RWPE2 (cell line): ENCODE measurements around the gene NDEL1.

ENCODE experiments used
- ATAC-seq: fragments of 200-7000 bp; cut with Tn5 transposase; 3 replicates; pipeline ENCODE4 v1.9.1; 2021; ENCODE audit warnings: low read depth
- DNase-seq: peaks from one replicate; pipeline ENCODE4 v3.0.0-alpha.2; 2020; ENCODE audit warnings: low spot score
- H3K27ac ChIP-seq: fragments of 450-650 bp; 2 replicates; pipeline ENCODE4 v1.5.1; 2017; ENCODE audit warnings: mild to moderate bottlenecking; ENCODE audit not compliant: poor library complexity, severe bottlenecking
- H3K27me3 ChIP-seq: fragments of 250-450 bp; sonication (Bioruptor Pico); 2 replicates; pipeline ENCODE4 v1.5.1; 2021; ENCODE audit warnings: mild to moderate bottlenecking, moderate library complexity; ENCODE audit not compliant: insufficient read depth, poor library complexity, severe bottlenecking
- H3K36me3 ChIP-seq: fragments of 250-450 bp; sonication (Bioruptor Pico); 2 replicates; pipeline ENCODE4 v1.5.1; 2020; ENCODE audit warnings: low read depth, mild to moderate bottlenecking, moderate library complexity
- H3K4me1 ChIP-seq: fragments of 250-450 bp; sonication (Bioruptor Pico); 2 replicates; pipeline ENCODE4 v1.5.1; 2021; ENCODE audit warnings: mild to moderate bottlenecking, moderate library complexity; ENCODE audit not compliant: insufficient read depth, poor library complexity, severe bottlenecking
- H3K4me3 ChIP-seq: fragments of 250-450 bp; sonication (Bioruptor Pico); 2 replicates; pipeline ENCODE4 v1.5.1; 2021; ENCODE audit warnings: mild to moderate bottlenecking, moderate library complexity; ENCODE audit not compliant: severe bottlenecking
- H3K9me3 ChIP-seq: fragments of 250-450 bp; sonication (Bioruptor Pico); 2 replicates; pipeline ENCODE4 v1.5.1; 2021; ENCODE audit warnings: mild to moderate bottlenecking, moderate library complexity; ENCODE audit not compliant: severe bottlenecking
- CTCF ChIP-seq: fragments of 450-650 bp; IDR thresholded peaks from one replicate; pipeline ENCODE4 v1.5.1; 2017; ENCODE audit warnings: mild to moderate bottlenecking, moderate library complexity; ENCODE audit not compliant: poor library complexity, severe bottlenecking

Gene NDEL1

GRCh38 chr17:8490256-8491023 is 54.8 kb downstream of the NDEL1 start:
- no peak overlapping the region for H3K27ac ChIP-seq
- TF ChIP-seq CTCF = no peak
- H3K27me3 ChIP-seq = no peaks in the 10 kb centered on the region
- H3K9me3 ChIP-seq = no peaks in the 10 kb centered on the region
- peaks cover 85% of the 10 kb centered on the region for H3K36me3 ChIP-seq
- DNase-seq = no peak
- H3K4me1 ChIP-seq = no peaks in the 10 kb centered on the region
- no peak for ATAC-seq
- no peak overlapping the region for H3K4me3 ChIP-seq

GRCh38 chr17:8492121-8492520 is 56.4 kb downstream of the NDEL1 start:
- H3K27me3 ChIP-seq = no peaks in the 10 kb centered on the region
- ATAC-seq (no peak), DNase-seq (no peak)
- peaks cover 78% of the 10 kb centered on the region for H3K36me3 ChIP-seq
- no peaks in the 10 kb centered on the region for H3K4me1 ChIP-seq
- no peak overlapping the region for H3K27ac ChIP-seq
- no peak for TF ChIP-seq CTCF
- no peak overlapping the region for H3K4me3 ChIP-seq
- no peaks in the 10 kb centered on the region for H3K9me3 ChIP-seq

GRCh38 chr17:8494021-8494420 is 58.3 kb downstream of the NDEL1 start:
- H3K36me3 ChIP-seq = peaks cover 75% of the 10 kb centered on the region
- no peaks in the 10 kb centered on the region for H3K4me1 ChIP-seq
- DNase-seq (no peak), ATAC-seq (no peak)
- TF ChIP-seq CTCF = no peak
- no peak overlapping the region for H3K4me3 ChIP-seq
- no peaks in the 10 kb centered on the region for H3K9me3 ChIP-seq
- no peaks in the 10 kb centered on the region for H3K27me3 ChIP-seq
- no peak overlapping the region for H3K27ac ChIP-seq

GRCh38 chr17:8494506-8495111 is 58.9 kb downstream of the NDEL1 start:
- peaks cover 75% of the 10 kb centered on the region for H3K36me3 ChIP-seq
- no peak overlapping the region for H3K27ac ChIP-seq
- no peak overlapping the region for H3K4me3 ChIP-seq
- H3K27me3 ChIP-seq = no peaks in the 10 kb centered on the region
- no peaks in the 10 kb centered on the region for H3K9me3 ChIP-seq
- DNase-seq (no peak), ATAC-seq (no peak)
- no peaks in the 10 kb centered on the region for H3K4me1 ChIP-seq
- no peak for TF ChIP-seq CTCF

- Histone ChIP-seq H3K4me1 (no peaks in the 10 kb centered on the region), H3K27me3 (no peaks in the 10 kb centered on the region), H3K9me3 (no peaks in the 10 kb centered on the region), H3K36me3 (peaks cover 72% of the 10 kb centered on the region), H3K4me3 (no peak overlapping the region), H3K27ac (no peak overlapping the region)
- TF ChIP-seq CTCF = no peak
- no peak for DNase-seq
- ATAC-seq = no peak
Observed at GRCh38 chr17:8496081-8496480, 60.4 kb downstream of the NDEL1 start.
